Spinal cord (tissue), 10 donors: ENCODE data around the gene SUB1. TPM values are rescaled to one million over a fixed set of nuclear protein-coding genes. Genes with fewer than 3 reads are reported as not detected.
A peak's percentile ranks its signal among the peaks of the same experiment; 100 is the strongest.

Experiments used
- DNase-seq, 6 donors: peaks; one replicate each; pipeline versions ENCODE4 v3.0.0 to v3.0.0-alpha.2; 2013 to 2015; ENCODE audit warnings: low spot score in 6 of 6, low read depth in 4 of 6
- H3K27ac ChIP-seq: one replicate; pipeline ENCODE4 v1.5.1; 2013; ENCODE audit warnings: low read depth, low read length, control low read depth
- H3K27me3 ChIP-seq: one replicate; pipeline ENCODE4 v1.6.1; 2013; ENCODE audit warnings: low read length; ENCODE audit not compliant: control insufficient read depth, insufficient read depth
- H3K36me3 ChIP-seq: one replicate; pipeline ENCODE4 v1.6.1; 2013; ENCODE audit warnings: low read length; ENCODE audit not compliant: control insufficient read depth, insufficient read depth
- H3K4me1 ChIP-seq: one replicate; pipeline ENCODE4 v1.6.1; 2013; ENCODE audit warnings: low read length; ENCODE audit not compliant: control insufficient read depth, insufficient read depth
- H3K4me3 ChIP-seq: one replicate; pipeline ENCODE4 v1.5.1; 2013; ENCODE audit warnings: low read depth, low read length, control low read depth
- H3K9me3 ChIP-seq: one replicate; pipeline ENCODE4 v1.6.1; 2013; ENCODE audit warnings: low read length; ENCODE audit not compliant: control insufficient read depth, insufficient read depth
- WGBS: methylation state at CpG from one replicate; pipeline ENCODE4 v1.1.5; 2013; ENCODE audit warnings: missing lambda C conversion rate; ENCODE audit not compliant: insufficient coverage; 5-methylcytosine and 5-hydroxymethylcytosine counted together
- polyA plus RNA-seq, 2 donors: library from polyadenylated mRNA; unstranded; fragments of 120-200 nt; gene quantifications; one replicate each; pipeline ENCODE4 v1.2.1, GENCODE V29; 2013; ENCODE audit not compliant: insufficient read length in 2 of 2
- total RNA-seq, 2 donors: library from RNA; depleted of rRNA in 1 of 2; stranded (reverse); fragments of 120-200 nt in 1 of 2; fragments of >200 nt in 1 of 2; gene quantifications; one replicate each; pipeline versions ENCODE4 v1.2.3 to v1.2.4, GENCODE V29; 2013 to 2014
- donor health status: healthy.

The SUB1 gene
- total and polyA plus RNA-seq, 4 donors = 257 to 410 (median 339) TPM

- DNase-seq = no peak
- no CpG with 5 or more reads among the region's 3 CpGs for WGBS
- Histone ChIP-seq H3K27ac (no peak overlapping the region), H3K27me3 (no peaks in the 10 kb centered on the region), H3K4me1 (no peaks in the 10 kb centered on the region), H3K4me3 (no peak overlapping the region), H3K36me3 (no peaks in the 10 kb centered on the region), H3K9me3 (no peaks in the 10 kb centered on the region)
These were observed 6.6 kb upstream of the SUB1 start for GRCh38 chr5:32578764-32579163.

GRCh38 chr5:32581010-32581785, 4.2 kb upstream of the SUB1 start:
- H3K36me3 ChIP-seq = no peaks in the 10 kb centered on the region
- no peaks in the 10 kb centered on the region for H3K27me3 ChIP-seq
- H3K4me3 ChIP-seq = no peak overlapping the region
- 88% methylated on average over 3 of the region's 12 CpGs for WGBS
- no peaks in the 10 kb centered on the region for H3K9me3 ChIP-seq
- no peak for DNase-seq
- H3K4me1 ChIP-seq = no peaks in the 10 kb centered on the region
- no peak overlapping the region for H3K27ac ChIP-seq

GRCh38 chr5:32583582-32584232, 1.6 kb upstream of the SUB1 start:
- H3K4me3 ChIP-seq = no peak overlapping the region
- WGBS = 93% methylated on average over 8 of the region's 16 CpGs
- peaks cover under 1% of the 10 kb centered on the region for H3K36me3 ChIP-seq
- H3K27ac ChIP-seq = no peak overlapping the region
- no peaks in the 10 kb centered on the region for H3K27me3 ChIP-seq
- no peaks in the 10 kb centered on the region for H3K9me3 ChIP-seq
- H3K4me1 ChIP-seq = peaks cover 3% of the 10 kb centered on the region
- DNase-seq = no peak

GRCh38 chr5:32584646-32585045, 711 bp upstream of the SUB1 start:
- H3K9me3 ChIP-seq = no peaks in the 10 kb centered on the region
- no CpG with 5 or more reads among the region's 6 CpGs for WGBS
- H3K4me1 ChIP-seq = peaks cover 3% of the 10 kb centered on the region
- no peak overlapping the region for H3K27ac ChIP-seq
- peak overlapping the region; percentile 81 for H3K4me3 ChIP-seq
- DNase-seq = no peak
- H3K36me3 ChIP-seq = peaks cover 6% of the 10 kb centered on the region
- H3K27me3 ChIP-seq = no peaks in the 10 kb centered on the region

DNA sequence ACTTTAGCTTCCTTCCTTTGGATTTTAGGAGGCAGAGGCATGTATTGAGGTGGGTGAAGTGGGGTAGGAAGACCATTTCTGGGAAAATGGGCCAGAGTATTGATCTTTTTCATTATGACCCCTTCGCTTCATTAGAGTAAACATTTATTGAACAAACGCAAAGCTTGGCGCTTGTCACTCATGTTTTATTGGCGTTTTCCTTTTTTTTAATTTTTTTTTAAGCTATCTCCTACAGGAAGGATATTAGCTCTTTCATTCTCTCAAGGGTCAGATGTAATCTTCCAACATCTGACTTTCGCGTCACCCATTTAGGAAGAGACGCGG, 273 bp upstream of the SUB1 start:
- peak overlapping the region; percentile 81 for H3K4me3 ChIP-seq
- H3K9me3 ChIP-seq = no peaks in the 10 kb centered on the region
- H3K27ac ChIP-seq = peak overlapping the region; percentile 96
- no peaks in the 10 kb centered on the region for H3K27me3 ChIP-seq
- WGBS = 25% methylated on average over 8 of the region's 8 CpGs
- peaks cover 6% of the 10 kb centered on the region for H3K36me3 ChIP-seq
- no peak for DNase-seq
- H3K4me1 ChIP-seq = peaks cover 3% of the 10 kb centered on the region

DNA sequence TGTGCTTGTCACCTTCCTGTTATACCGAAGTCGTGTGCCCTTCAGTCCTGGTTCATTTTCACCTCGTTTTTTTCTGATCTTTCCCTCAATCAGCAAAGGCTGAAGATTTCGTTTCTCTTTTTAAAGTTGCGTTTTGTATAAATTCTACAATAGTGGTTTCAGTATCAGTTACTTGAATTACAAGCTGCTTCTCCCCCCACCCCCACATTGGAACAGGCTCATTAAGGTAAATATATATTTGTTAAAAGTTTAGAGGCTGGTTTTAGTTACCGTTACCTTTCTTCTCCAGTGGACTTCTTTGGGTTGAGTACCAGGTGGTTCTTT, 881 bp downstream of the SUB1 start:
- WGBS = 0% methylated on average over 1 of the region's 6 CpGs

GRCh38 chr5:32587067-32587551, 1.8 kb downstream of the SUB1 start:
- Histone ChIP-seq H3K9me3 (no peaks in the 10 kb centered on the region), H3K4me3 (no peak overlapping the region), H3K4me1 (peaks cover 3% of the 10 kb centered on the region), H3K36me3 (peaks cover 10% of the 10 kb centered on the region), H3K27me3 (no peaks in the 10 kb centered on the region), H3K27ac (no peak overlapping the region)
- DNase-seq = no peak
- 60% methylated on average over 1 of the region's 6 CpGs for WGBS

More for the DNA sequence above, 881 bp downstream of the SUB1 start:
- H3K4me1 ChIP-seq = peaks cover 3% of the 10 kb centered on the region
- H3K4me3 ChIP-seq = peak overlapping the region; percentile 81
- peak in 1 of 6 donors; percentile 19 for DNase-seq
- H3K27me3 ChIP-seq = no peaks in the 10 kb centered on the region
- H3K36me3 ChIP-seq = peaks cover 6% of the 10 kb centered on the region
- H3K27ac ChIP-seq = peak overlapping the region; percentile 96
- H3K9me3 ChIP-seq = no peaks in the 10 kb centered on the region

DNA sequence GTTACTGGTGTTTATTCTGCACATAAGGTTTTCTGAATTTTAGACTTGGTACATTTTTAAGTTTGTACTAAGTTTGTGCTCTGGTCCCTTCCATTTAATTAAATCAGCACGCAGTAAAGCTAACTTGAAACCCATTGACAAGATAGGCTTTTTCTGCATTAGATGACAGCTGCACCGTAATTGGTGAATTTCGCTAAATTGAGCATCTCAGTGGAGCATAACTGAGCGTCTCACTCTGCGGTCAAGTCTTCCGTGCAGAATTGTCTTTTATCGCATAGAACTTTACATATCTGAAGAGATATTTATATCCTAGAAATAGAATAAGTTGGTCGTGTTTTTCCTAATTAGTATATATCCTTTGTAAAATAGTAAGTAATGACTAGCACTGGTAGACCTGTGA, 4.1 kb downstream of the SUB1 start:
- H3K36me3 ChIP-seq = peaks cover 20% of the 10 kb centered on the region
- H3K9me3 ChIP-seq = no peaks in the 10 kb centered on the region
- no peak overlapping the region for H3K27ac ChIP-seq
- H3K4me1 ChIP-seq = peaks cover 3% of the 10 kb centered on the region
- H3K4me3 ChIP-seq = no peak overlapping the region
- WGBS = 83% methylated on average over 3 of the region's 8 CpGs
- H3K27me3 ChIP-seq = no peaks in the 10 kb centered on the region
- peak in 1 of 6 donors; percentile 51 for DNase-seq

DNA sequence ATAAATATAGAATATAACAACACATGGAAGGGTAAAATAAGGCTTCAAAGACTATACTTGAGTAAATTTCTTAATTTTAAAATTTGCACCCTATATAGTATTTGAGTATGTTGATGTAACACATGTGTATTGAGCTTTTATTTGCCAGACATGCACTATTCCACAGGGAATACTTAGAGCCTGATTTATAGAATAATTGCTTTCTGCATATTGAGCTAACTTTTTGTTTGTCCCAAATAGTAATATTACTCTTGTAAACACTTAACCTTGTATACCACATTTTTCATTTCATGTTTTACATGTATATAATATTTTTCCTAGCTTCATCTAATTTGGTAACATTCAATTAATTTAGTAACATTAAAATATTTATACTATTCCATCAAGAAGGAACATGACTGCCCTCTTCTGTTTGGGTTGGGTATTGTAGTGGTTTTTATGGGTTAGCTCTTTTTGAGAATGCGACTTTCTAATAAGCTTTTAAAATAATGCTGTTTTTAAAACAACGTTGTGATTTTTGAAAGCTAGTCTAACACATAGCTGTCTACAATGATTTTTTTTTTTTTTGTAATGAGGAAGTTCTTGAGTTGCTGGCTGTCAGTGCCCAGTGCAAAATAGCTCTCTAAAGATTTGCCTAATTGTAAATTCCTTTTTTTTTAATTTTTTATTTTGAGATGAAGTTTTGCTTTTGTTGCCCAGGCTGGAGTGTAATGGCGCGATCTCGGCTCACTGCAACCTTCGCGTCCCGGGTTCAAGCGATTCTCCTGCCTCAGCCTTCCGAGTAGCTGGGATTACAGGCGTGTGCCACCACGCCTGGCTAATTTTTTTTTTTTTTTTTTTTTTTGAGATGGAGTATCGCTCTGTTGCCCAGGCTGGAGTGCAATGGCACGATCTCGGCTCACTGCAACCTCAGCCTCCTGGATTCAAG, 4.8 kb downstream of the SUB1 start:
- Histone ChIP-seq H3K27ac (no peak overlapping the region), H3K4me3 (no peak overlapping the region), H3K4me1 (peaks cover 3% of the 10 kb centered on the region), H3K27me3 (no peaks in the 10 kb centered on the region), H3K36me3 (peaks cover 23% of the 10 kb centered on the region), H3K9me3 (no peaks in the 10 kb centered on the region)
- no CpG with 5 or more reads among the region's 15 CpGs for WGBS
- DNase-seq = peak; percentile 31 to 87 (median 54)
